Ovary (tissue), 3 donors: Measurements from ENCODE around the gene PPP2R1A.
A peak's percentile ranks its signal among the peaks of the same experiment; 100 is the strongest.

Experiments
- CTCF ChIP-seq, 3 donors: fragments of 450-650 bp in 2 of 3; fragments of 200-600 bp in 1 of 3; IDR thresholded peaks; one replicate each; pipeline versions ENCODE4 v1.5.1 to v1.8.0; 2016 to 2022; ENCODE audit warnings: antibody characterized with exemption in 3 of 3, mild to moderate bottlenecking in 1 of 3
- POLR2A ChIP-seq: fragments of 450-650 bp; IDR thresholded peaks from one replicate; pipeline ENCODE4 v1.6.1; 2017; ENCODE audit warnings: antibody characterized with exemption, mild to moderate bottlenecking, moderate library complexity
- donor health status: DM: no; HTN: no; CAD: no.

GRCh38 chr19:52189735-52190486 is at the start of gene PPP2R1A:
- TF ChIP-seq CTCF (IDR thresholded peaks at IDR 0.05) (peak in 2 of 3 donors; percentile 11 to 48), POLR2A (peak; percentile 95)
